HG02943 (cell line): ENCODE measurements around the gene MYOM3.

Experiments
- ATAC-seq: cut with Tn5 transposase; IDR thresholded peaks from one replicate; pipeline ENCODE4 v1.9.1; 2021; ENCODE audit warnings: mild to moderate bottlenecking, low read depth, moderate library complexity; ENCODE audit not compliant: unreplicated experiment

Gene MYOM3

DNA sequence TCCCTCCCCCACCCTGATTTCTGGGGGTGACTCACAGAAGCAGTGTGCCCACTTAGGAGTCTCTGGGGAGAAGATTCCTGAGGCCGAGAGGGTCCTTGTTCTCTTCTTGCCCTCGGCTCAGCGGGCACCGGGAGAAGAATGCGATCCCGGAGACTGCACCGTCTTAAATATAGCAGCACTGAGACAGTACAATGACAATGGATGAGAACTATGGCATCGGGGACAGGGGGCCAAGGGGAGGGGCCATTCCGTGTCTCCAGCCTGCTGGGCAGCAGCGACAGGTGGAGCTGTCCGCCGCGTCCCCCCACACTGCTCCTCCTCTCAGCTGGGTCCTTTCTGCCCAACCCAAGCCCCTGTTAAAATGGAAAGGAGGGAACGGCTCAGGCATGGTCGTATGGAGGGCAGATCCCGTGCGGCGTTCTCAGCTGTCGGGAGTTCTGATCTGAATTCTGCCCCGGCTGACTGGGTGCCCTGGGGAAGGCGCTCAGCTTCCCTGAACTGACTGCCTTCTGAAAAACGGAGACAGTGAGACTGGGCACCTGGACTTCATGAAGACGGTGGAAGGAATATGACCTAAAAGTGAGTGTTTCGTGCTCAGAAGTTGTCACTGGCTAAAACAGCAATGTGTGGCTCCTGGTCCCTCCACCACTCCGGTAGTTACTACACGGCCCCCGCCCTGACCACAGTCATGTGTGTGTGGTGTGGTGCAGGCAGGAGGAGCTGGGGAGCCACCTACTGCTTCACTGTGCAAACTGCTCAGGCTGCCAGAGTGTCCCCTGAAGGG lies at the start of gene MYOM3:
MYOM3 (minus strand) TSS at position 140 of the 784 bp plus-strand sequence. CDS start 3,499 bp downstream, outside the sequence.
- no peak for ATAC-seq

GRCh38 chr1:24161270-24161669 lies 49.3 kb upstream of the MYOM3 start:
- no peak for ATAC-seq

DNA sequence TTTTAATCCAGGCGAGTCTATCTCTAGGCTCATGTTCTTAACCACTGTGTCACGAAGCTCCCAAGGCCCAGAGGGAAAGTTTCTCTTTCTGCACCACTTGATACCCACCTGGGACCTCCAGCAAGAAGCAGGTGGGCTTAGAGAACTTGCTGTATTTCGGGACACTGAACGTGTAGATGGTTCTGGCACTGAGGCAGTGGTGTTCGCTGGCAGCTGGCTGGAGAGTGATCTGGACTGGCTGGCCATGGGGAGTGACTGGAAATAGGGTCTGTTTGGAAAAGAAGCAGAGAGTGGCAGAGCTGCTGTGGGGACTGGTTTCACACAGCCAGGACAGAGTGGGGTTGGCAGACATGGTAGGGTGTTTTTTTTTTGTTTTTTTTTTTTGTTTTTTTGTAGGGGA lies 47.4 kb upstream of the MYOM3 start:
- no peak for ATAC-seq

GRCh38 chr1:24157918-24158481 lies 46.1 kb upstream of the MYOM3 start:
- ATAC-seq: no peak

GRCh38 chr1:24156542-24157260 lies 44.8 kb upstream of the MYOM3 start:
- no peak for ATAC-seq

GRCh38 chr1:24155011-24155782 lies 43.3 kb upstream of the MYOM3 start:
- ATAC-seq: no peak

DNA sequence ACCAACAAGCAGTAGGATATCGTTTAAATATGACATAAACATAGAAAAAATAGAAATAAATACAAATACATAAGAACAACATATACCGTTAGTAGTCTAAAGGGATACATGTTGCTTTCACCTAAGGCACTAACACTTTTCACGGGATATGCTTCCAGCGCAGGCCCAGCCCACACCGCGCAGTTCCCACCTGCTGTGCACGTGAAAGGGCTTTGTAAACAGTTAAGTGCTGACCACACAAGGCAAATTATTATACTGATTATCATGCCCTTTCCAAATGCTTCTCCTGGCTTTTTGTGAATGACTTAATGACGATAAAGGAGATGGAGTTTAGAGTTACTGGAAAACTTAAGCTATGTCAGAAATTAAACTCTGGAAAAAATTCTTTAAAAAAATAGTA lies 42.3 kb upstream of the MYOM3 start:
- ATAC-seq: no peak

DNA sequence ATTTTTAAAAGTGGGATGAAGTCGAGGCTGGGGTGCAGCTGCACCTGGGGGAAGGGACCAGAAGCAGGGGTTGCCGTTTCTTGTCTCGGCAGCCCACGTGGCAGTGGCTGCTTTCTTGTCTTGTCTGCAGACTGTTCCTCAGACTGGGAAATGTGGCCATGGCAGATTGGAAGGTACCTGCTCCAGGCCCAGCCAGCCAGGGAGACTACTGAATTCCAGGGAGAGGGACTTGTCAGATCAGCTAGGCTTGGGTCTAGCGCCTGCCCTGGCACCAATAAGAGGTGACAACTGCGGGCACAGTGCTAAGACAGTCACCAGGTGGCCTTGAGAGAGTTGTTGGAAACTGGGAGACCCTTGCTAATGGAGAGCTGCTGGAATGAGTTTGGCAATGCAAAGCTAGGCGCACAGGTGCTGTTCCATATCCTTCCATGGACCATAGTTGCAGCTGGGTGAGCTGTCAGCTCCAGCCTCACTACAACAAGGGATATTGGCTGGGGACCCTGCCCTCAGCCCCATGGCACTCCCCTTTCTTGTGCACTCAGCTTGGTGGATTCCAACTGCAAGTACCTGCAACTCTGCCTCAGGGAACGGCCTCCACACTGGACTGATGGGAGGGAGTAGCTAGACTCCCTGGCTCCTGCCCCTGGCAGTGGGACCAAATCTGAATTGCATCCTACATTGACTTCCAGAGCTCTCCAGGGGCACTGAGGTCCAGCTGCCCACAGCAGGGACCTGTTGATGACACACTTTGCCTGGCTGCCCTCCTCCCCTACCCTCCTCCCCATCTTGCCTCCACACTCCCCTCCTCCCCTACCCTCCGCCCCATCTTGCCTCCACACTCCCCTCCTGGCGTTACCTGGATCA lies 40.9 kb upstream of the MYOM3 start:
- ATAC-seq: no peak

- ATAC-seq: no peak
Observed at GRCh38 chr1:24151175-24151533, 39.2 kb upstream of the MYOM3 start.

DNA sequence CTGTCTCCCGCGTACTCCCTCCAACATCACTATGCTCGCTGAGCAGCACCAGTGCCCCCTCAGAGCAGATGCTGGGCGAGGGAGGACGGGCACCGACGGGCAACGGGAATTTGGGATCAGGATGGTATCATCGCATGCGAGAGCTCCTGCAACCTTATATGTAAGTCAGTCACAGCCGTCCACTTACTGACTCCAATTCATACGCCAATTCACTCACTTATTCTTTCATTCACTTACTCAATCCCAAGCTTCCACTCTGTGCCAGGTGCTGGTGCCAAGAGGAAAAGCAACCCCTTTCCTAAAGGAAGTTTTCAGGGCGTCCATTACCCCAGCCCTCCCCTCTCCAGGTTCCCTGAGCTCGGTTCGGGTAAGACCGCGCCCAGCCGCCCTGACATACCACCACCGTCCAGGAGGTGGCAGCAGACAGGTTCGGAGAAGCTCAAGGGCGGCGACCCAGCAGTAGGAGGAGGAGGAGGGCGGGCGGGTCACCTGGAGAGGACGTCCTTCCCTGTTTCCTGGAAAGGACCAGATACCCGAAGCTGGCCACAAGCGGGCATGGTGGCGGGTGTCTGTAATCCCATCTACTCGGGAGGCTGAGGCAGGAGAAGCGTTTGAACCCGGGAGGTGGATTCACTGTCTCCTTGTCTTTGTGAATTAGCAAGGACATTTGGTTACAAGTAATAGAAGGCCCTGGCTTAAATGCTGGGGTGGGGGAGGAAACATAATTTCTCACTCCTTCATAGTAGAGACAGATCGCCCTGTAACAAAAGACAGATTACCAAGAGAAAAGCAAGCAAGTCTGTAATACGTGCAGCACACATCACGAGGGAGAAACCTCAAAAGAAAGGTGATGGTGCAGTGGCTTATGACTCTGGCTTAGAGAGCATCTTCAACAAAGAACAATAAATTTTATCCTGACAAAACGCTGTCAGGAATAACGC lies 38.6 kb upstream of the MYOM3 start:
- peak; percentile 88 for ATAC-seq

DNA sequence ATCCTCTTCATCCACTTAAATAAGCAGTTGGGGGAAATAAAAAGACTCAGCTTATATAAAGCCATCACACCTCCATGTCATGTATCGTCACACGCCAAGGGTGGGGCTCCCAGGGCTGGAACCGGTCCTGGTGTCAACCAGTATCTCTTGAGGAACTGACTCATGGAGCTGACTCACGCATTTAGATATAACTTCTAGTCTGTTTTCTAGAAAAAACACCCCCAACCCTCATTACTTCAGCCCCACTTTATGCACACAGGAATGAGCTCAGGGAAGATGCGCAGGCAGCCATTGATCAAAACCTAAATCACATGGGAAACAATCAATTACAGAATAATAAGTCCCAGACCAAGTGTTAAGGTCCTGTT lies 37.9 kb upstream of the MYOM3 start:
- no peak for ATAC-seq

DNA sequence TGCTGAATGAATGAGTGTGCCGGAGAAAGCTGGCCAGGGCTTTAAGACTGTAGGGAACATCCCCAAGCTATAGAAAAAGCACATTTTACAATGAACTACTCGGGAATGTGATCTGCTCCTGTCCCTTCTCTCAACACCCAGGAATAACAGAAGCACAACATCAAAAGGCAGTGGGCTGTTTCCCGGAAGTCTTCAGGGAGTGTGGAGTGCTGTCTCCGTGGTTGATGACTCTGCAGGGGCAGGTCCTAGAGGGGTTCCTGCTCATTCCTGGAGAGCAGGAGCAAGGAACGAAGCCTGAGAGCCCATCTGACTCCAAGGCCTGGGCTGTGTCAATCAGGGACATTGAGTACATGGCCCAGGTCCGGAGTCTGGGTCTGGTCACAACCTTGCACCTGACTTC lies 35.9 kb upstream of the MYOM3 start:
- no peak for ATAC-seq

- ATAC-seq: no peak
Observed at GRCh38 chr1:24147194-24147593, 35.3 kb upstream of the MYOM3 start.

DNA sequence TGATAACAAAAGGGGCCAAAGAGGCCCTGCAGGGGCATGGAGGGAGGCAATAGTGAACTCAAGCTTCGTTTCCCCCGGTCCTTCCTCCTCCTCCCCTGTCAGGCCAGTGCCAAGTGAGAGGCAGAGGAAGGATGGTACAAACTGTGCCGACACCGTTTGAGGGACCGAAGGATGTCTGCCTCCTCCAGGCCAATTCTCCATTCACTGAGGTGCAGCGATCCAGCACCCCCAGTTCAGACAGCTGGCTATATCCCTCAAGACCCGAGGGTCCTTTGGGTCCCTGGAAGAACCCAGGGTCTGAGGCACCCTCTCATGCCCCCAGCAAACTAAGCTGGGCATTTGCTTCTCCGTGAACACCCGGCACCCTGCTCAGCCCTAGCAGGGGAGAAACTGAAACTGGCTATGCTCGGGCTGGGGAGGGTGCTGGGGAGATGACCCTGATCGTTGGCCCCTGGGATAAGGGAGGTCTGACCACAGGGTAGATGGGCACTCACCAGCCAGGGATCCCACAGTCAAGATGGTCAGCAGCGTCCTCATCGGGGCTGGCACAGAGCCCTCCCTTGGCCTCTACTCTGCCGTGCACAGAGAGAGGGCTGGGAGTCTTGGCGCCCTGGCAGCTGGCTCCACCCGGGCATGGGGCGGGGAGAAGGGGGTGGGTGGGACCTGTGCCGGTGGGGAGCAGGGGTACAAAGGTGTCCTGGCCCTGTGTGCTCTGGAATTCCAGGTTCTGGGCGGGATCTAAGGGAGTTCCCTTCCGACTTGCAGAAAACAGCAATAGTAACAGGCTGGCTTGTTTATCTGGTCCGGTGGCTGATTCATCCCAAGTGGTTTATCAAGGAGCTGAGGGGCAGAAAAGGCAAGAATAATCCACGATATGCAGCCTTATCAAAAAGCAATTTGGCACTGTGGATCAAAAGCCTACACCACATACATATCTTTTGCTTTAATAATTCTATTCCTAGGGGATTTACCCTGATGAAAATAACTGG lies 30.9 kb upstream of the MYOM3 start, which contains the start of gene IL22RA1:
IL22RA1 (minus strand) TSS at position 595 of the 989 bp plus-strand sequence; CDS start at position 537, 58 bp downstream.
- ATAC-seq: no peak

GRCh38 chr1:24141311-24141997 lies 29.5 kb upstream of the MYOM3 start:
- ATAC-seq: no peak

DNA sequence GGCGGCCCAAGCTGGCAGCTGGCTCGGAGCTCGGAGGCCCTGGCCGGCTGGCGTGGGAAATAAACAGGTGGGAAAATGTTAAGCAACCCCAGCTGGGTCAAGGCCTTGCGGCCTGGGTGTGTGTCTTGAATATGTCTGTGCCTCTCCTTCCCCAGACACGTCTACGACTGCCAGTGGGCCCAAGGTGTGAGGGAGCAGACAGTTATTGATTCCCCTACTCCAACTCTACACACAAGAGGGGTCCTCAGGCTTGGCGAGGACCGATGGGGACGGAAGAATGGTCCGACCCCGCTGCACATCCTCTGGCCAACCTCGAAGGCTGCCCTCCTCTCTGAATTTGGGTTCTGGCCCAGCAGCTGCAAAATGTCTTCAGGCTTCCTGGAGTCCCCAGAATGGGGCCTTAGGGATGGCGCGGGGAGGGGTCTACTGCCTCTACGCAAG lies 28.8 kb upstream of the MYOM3 start:
- ATAC-seq: no peak

- no peak for ATAC-seq
Observed at GRCh38 chr1:24139841-24140425, 28.0 kb upstream of the MYOM3 start.
